IPS DF 6.9 (cell line): ENCODE results near the gene MME.

Experiments used
- DNase-seq: peaks from one replicate; pipeline ENCODE4 v3.0.0-alpha.2; 2013; ENCODE audit warnings: low read depth, low spot score
- H3K27ac ChIP-seq: one replicate; pipeline ENCODE4 v1.5.1; 2013; ENCODE audit warnings: low read length, control low read depth
- H3K27me3 ChIP-seq: 2 replicates; pipeline ENCODE4 v1.6.1; 2013; ENCODE audit warnings: mild to moderate bottlenecking, low read length; ENCODE audit not compliant: control insufficient read depth, insufficient read depth
- H3K36me3 ChIP-seq: 2 replicates; pipeline ENCODE4 v1.6.1; 2013; ENCODE audit warnings: low read length; ENCODE audit not compliant: control insufficient read depth, insufficient read depth
- H3K4me1 ChIP-seq: 2 replicates; pipeline ENCODE4 v1.6.1; 2013; ENCODE audit warnings: low read length; ENCODE audit not compliant: control insufficient read depth, insufficient read depth
- H3K4me3 ChIP-seq: 2 replicates; pipeline ENCODE4 v1.5.1; 2013; ENCODE audit warnings: mild to moderate bottlenecking, low read length
- H3K9me3 ChIP-seq: 2 replicates; pipeline ENCODE4 v1.6.1; 2013; ENCODE audit warnings: low read length, inconsistent platforms; ENCODE audit not compliant: control insufficient read depth, insufficient read depth
- WGBS: extraction: QIAGEN DNeasy Blood & Tissue Kit; methylation state at CpG from one replicate; pipeline ENCODE4 v1.1.7; 2013; ENCODE audit warnings: mixed read lengths, missing lambda C conversion rate; ENCODE audit not compliant: insufficient read length, insufficient coverage; 5-methylcytosine and 5-hydroxymethylcytosine counted together

Gene MME

DNA sequence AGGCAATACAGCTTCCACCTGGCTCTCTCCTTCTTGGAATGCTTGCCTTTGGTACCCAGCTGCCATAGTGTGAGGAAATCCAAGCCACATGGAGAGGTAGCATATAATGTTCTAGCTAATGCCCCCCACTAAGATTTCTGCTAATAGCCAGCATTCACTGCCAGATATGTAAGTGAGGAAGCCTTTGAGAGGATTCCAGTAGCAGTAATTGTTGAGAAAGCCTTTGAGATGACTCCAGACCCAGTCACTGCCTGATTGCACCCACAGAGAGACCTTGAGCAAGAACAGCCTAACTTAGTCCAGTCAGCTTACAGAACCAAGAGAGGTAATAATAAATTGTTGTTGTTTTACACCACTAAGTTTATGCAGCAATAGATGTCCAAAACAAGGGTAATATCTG is 150.3 kb downstream of the MME start:
- DNase-seq = no peak
- H3K4me1 ChIP-seq = no peaks in the 10 kb centered on the region
- no peaks in the 10 kb centered on the region for H3K36me3 ChIP-seq
- H3K4me3 ChIP-seq = no peak overlapping the region
- no peaks in the 10 kb centered on the region for H3K9me3 ChIP-seq
- no peaks in the 10 kb centered on the region for H3K27me3 ChIP-seq
- no peak overlapping the region for H3K27ac ChIP-seq

DNA sequence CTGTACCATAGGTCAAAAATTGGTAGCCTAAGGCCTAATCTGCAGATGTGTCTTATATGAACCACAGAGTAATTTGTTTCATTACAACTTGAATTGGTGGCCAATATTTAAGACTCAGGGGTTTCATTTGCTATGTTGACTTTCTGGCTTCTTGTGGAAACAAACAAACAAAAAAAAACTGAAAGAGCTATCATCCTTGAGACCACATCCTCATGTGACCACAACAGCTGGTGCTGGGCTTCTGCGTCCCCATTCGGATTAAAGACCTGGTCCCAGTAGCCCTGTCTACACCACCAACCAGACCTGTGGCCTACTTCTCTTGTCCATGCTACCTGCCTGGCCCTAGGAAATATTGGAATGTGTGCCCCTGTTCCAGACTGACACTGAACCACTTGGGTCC is 151.7 kb downstream of the MME start:
- no peaks in the 10 kb centered on the region for H3K27me3 ChIP-seq
- H3K9me3 ChIP-seq = no peaks in the 10 kb centered on the region
- no peak for DNase-seq
- no peaks in the 10 kb centered on the region for H3K4me1 ChIP-seq
- H3K4me3 ChIP-seq = no peak overlapping the region
- no peak overlapping the region for H3K27ac ChIP-seq
- WGBS = no CpG with 5 or more reads among the region's 2 CpGs
- no peaks in the 10 kb centered on the region for H3K36me3 ChIP-seq

GRCh38 chr3:155232605-155233004 is 152.5 kb downstream of the MME start:
- no peak for DNase-seq
- H3K27ac ChIP-seq = no peak overlapping the region
- no CpG with 5 or more reads among the region's 3 CpGs for WGBS
- no peaks in the 10 kb centered on the region for H3K27me3 ChIP-seq
- no peaks in the 10 kb centered on the region for H3K36me3 ChIP-seq
- H3K4me1 ChIP-seq = no peaks in the 10 kb centered on the region
- H3K9me3 ChIP-seq = no peaks in the 10 kb centered on the region
- no peak overlapping the region for H3K4me3 ChIP-seq

DNA sequence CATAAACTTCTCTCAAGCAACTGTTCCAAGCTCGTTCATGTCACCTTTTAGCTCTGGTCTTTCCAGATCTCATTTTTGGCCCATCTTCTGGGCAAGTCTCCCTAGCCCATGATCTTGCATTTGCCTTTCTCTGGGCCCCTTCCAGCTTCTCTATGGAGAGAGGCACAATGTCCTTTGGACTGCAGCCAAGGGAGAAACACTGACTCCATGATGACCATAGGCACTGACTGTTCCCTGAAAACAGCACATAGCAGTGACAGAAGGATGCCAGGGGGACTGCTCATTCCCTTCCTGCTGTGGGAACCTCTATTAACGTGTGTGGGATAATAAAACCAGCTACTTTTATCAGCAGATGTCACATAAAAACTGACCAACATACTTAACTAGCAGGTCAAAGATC is 153.1 kb downstream of the MME start:
- WGBS = no CpG with 5 or more reads among the region's 2 CpGs
- DNase-seq = no peak
- Histone ChIP-seq H3K27ac (no peak overlapping the region), H3K9me3 (no peaks in the 10 kb centered on the region), H3K36me3 (no peaks in the 10 kb centered on the region), H3K4me3 (no peak overlapping the region), H3K27me3 (no peaks in the 10 kb centered on the region), H3K4me1 (no peaks in the 10 kb centered on the region)
